WTC11 (cell line): ENCODE measurements around the gene ACACA. TPM values are rescaled to one million over a fixed set of nuclear protein-coding genes. Genes with fewer than 3 reads are reported as not detected.
A peak's percentile ranks its signal among the peaks of the same experiment; 100 is the strongest.
"Not testable (repeated sequence)": the region's sequence is repeated elsewhere in the genome, so short reads cannot be mapped to it uniquely, and the experiment has no call there.

Experiments used
- ATAC-seq: fragments of 200-7000 bp; cut with Tn5 transposase; 2 replicates; pipeline ENCODE4 v1.10.0; 2021; ENCODE audit warnings: mild to moderate bottlenecking, moderate library complexity
- CTCF ChIA-PET: fragments of 300-600 bp; sonication (Branson Sonifier 250); formaldehyde crosslinking; loops from one replicate; lab custom pipeline; 2021; ENCODE audit warnings: antibody characterized with exemption; lab: Charles Lee
- POLR2A ChIA-PET: fragments of 350-600 bp; sonication (Branson Sonifier 250); formaldehyde crosslinking; loops from one replicate; lab custom pipeline; 2021; ENCODE audit warnings: antibody characterized with exemption; lab: Charles Lee
- DNase-seq: peaks from one replicate; pipeline ENCODE4 v3.0.0; 2021; ENCODE audit warnings: low spot score
- H3K27ac Mint-ChIP-seq: 2 replicates; pipeline ENCODE4 v1.8.0; 2021; ENCODE audit warnings: mixed read lengths
- H3K27me3 Mint-ChIP-seq: 2 replicates; pipeline ENCODE4 v1.8.0; 2021; ENCODE audit warnings: low read depth, mild to moderate bottlenecking, moderate library complexity, mixed read lengths
- H3K36me3 Mint-ChIP-seq: 2 replicates; pipeline ENCODE4 v1.8.0; 2021; ENCODE audit warnings: mixed read lengths
- H3K4me1 Mint-ChIP-seq: 2 replicates; pipeline ENCODE4 v1.8.0; 2022; ENCODE audit warnings: mixed read lengths
- H3K4me3 Mint-ChIP-seq: 2 replicates; pipeline ENCODE4 v1.8.0; 2021; ENCODE audit warnings: mild to moderate bottlenecking, moderate library complexity, mixed read lengths
- H3K9me3 Mint-ChIP-seq: 2 replicates; pipeline ENCODE4 v1.8.0; 2021; ENCODE audit warnings: mixed read lengths
- ATF1 ChIP-seq: sonication (generic); formaldehyde crosslinking; IDR thresholded peaks from 2 replicates; pipeline ENCODE4 v1.8.1; 2023; ENCODE audit warnings: mild to moderate bottlenecking, moderate library complexity, missing genetic modification reagents
- E2F4 ChIP-seq: sonication (generic); formaldehyde crosslinking; IDR thresholded peaks from 2 replicates; pipeline ENCODE4 v1.8.1; 2022; ENCODE audit warnings: low read depth, mild to moderate bottlenecking, moderate library complexity, missing genetic modification reagents, borderline replicate concordance
- FOXK1 ChIP-seq: sonication (generic); formaldehyde crosslinking; IDR thresholded peaks from 2 replicates; pipeline ENCODE4 v1.8.0; 2022; ENCODE audit warnings: mild to moderate bottlenecking, moderate library complexity, missing genetic modification reagents
- IRF2 ChIP-seq: sonication (generic); formaldehyde crosslinking; IDR thresholded peaks from 2 replicates; pipeline ENCODE4 v1.8.0; 2022; ENCODE audit warnings: low read depth, missing genetic modification reagents, borderline replicate concordance
- JUN ChIP-seq: sonication (generic); formaldehyde crosslinking; IDR thresholded peaks from 2 replicates; pipeline ENCODE4 v1.8.0; 2023; ENCODE audit warnings: mild to moderate bottlenecking, missing genetic modification reagents
- NR1H2 ChIP-seq: sonication (generic); formaldehyde crosslinking; IDR thresholded peaks from 2 replicates; pipeline ENCODE4 v1.9.0; 2021; ENCODE audit warnings: mild to moderate bottlenecking, moderate library complexity, missing genetic modification reagents
- NR3C1 ChIP-seq: sonication (generic); formaldehyde crosslinking; conservative IDR thresholded peaks from 2 replicates; pipeline ENCODE4 v1.8.1; 2023; ENCODE audit warnings: low read depth, mild to moderate bottlenecking, missing genetic modification reagents
- PRDM15 ChIP-seq: sonication (generic); formaldehyde crosslinking; IDR thresholded peaks from 2 replicates; pipeline ENCODE4 v1.8.0; 2022; ENCODE audit warnings: missing genetic modification reagents
- PRRX2 ChIP-seq: fragments of 250-450 bp; sonication (Bioruptor Pico); IDR thresholded peaks from 2 replicates; pipeline ENCODE4 v1.8.0; 2021; ENCODE audit warnings: mild to moderate bottlenecking
- RELA ChIP-seq: sonication (generic); formaldehyde crosslinking; IDR thresholded peaks from 2 replicates; pipeline ENCODE4 v1.8.1; 2022; ENCODE audit warnings: missing genetic modification reagents, mild to moderate bottlenecking, borderline replicate concordance
- TEAD1 ChIP-seq: sonication (generic); formaldehyde crosslinking; IDR thresholded peaks from 2 replicates; pipeline ENCODE4 v1.8.0; 2022; ENCODE audit warnings: mild to moderate bottlenecking, missing genetic modification reagents
- TP53 ChIP-seq: sonication (generic); formaldehyde crosslinking; IDR thresholded peaks from 2 replicates; pipeline ENCODE4 v1.8.1; 2023; ENCODE audit warnings: mild to moderate bottlenecking, missing genetic modification reagents
- ZBTB43 ChIP-seq: sonication (generic); formaldehyde crosslinking; IDR thresholded peaks from 2 replicates; pipeline ENCODE4 v1.8.1; 2023; ENCODE audit warnings: mild to moderate bottlenecking, missing genetic modification reagents
- ZMAT4 ChIP-seq: fragments of 250-450 bp; sonication (Bioruptor Pico); IDR thresholded peaks from 2 replicates; pipeline ENCODE4 v1.9.0; 2021; ENCODE audit warnings: mild to moderate bottlenecking
- ZNF219 ChIP-seq: sonication (generic); formaldehyde crosslinking; IDR thresholded peaks from 2 replicates; pipeline ENCODE4 v1.8.0; 2023; ENCODE audit warnings: missing genetic modification reagents, mild to moderate bottlenecking, borderline replicate concordance
- ZNF232 ChIP-seq: sonication (generic); formaldehyde crosslinking; IDR thresholded peaks from 2 replicates; pipeline ENCODE4 v1.8.0; 2022; ENCODE audit warnings: mild to moderate bottlenecking, missing genetic modification reagents
- total RNA-seq: library from RNA; stranded (reverse); gene quantifications from 3 replicates; pipeline ENCODE4 v1.2.3, GENCODE V29; 2021
- TF ChIP-seq, protein P1 (sequence below): sonication (generic); formaldehyde crosslinking; IDR thresholded peaks from 2 replicates; pipeline ENCODE4 v1.8.1; 2022; ENCODE audit warnings: mild to moderate bottlenecking, moderate library complexity, missing genetic modification reagents
- TF ChIP-seq, protein P2 (sequence below): sonication (generic); formaldehyde crosslinking; IDR thresholded peaks from 2 replicates; pipeline ENCODE4 v1.8.0; 2023; ENCODE audit warnings: mild to moderate bottlenecking, missing genetic modification reagents

Gene ACACA
- total RNA-seq, 1 experiment from 2014 or later, result 167 TPM

- POLR2A ChIA-PET, result no interaction called here
- ATAC-seq, result no peak
- Mint-ChIP-seq H3K36me3 (peaks cover 16% of the 10 kb centered on the region), H3K9me3 (no peaks in the 10 kb centered on the region), H3K4me1 (peaks cover 9% of the 10 kb centered on the region), H3K27me3 (no peaks in the 10 kb centered on the region), H3K27ac (peak overlapping the region; percentile 19; the same call in 1 of the 2 replicates), H3K4me3 (no peak overlapping the region)
- CTCF ChIA-PET, result interaction anchor here (0.9 kb wide), 1 partner anchor 30 kb away, joined by 3 read pairs; no protein-coding TSS in a partner anchor
- no peak for DNase-seq
- TF ChIP-seq E2F4 (CRISPR knock-in tag) (no peak), RELA (CRISPR knock-in tag) (no peak), TP53 (CRISPR knock-in tag) (no peak), TEAD1 (CRISPR knock-in tag) (no peak), FOXK1 (CRISPR knock-in tag) (no peak), IRF2 (CRISPR knock-in tag) (no peak), ZNF232 (CRISPR knock-in tag) (no peak), NR1H2 (CRISPR knock-in tag) (no peak)
Observed at GRCh38 chr17:37144075-37144701, 262.4 kb downstream of the ACACA start.

DNA sequence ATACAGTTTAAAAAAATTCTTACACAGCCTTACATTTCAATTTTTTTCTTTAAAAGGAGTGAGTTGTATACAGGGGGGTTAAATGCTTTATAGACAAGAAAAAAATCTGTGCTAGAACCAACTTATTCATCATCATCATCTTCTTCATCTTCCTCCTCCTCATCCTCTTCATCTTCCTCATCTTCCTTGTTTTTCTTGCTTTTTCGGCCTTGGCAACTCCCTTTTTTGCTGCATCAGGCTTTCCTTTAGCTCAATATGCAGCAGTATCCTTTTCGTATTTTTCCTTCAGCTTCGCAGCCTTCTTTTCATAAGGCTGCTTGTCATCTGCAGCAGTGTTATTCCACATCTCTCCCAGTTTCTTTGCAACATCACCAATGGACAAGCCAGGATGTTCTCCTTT, 263.1 kb downstream of the ACACA start:
- ATAC-seq, result not testable (repeated sequence)

GRCh38 chr17:37142294-37142896, 264.2 kb downstream of the ACACA start:
- H3K27me3 Mint-ChIP-seq, result no peaks in the 10 kb centered on the region
- CTCF ChIA-PET, result no interaction called here
- POLR2A ChIA-PET, result no interaction called here

More for the DNA sequence above, 263.1 kb downstream of the ACACA start:
- H3K4me1 Mint-ChIP-seq, H3K27me3 Mint-ChIP-seq, POLR2A ChIA-PET, H3K4me3 Mint-ChIP-seq, H3K9me3 Mint-ChIP-seq, DNase-seq, CTCF ChIA-PET: not testable (repeated sequence)
- peaks cover 16% of the 10 kb centered on the region for H3K36me3 Mint-ChIP-seq
- peak overlapping the region; percentile 83 for H3K27ac Mint-ChIP-seq

More at GRCh38 chr17:37142294-37142896, 264.2 kb downstream of the ACACA start:
- Mint-ChIP-seq H3K27ac (no peak overlapping the region; the same call in 1 of the 2 replicates), H3K9me3 (no peaks in the 10 kb centered on the region), H3K4me1 (peaks cover 10% of the 10 kb centered on the region)
- ATAC-seq, result no peak
- no peak for DNase-seq
- TF ChIP-seq IRF2 (CRISPR knock-in tag), result no peak
- no peak for TF ChIP-seq ATF1 (CRISPR knock-in tag)
- TF ChIP-seq, protein P1, sequence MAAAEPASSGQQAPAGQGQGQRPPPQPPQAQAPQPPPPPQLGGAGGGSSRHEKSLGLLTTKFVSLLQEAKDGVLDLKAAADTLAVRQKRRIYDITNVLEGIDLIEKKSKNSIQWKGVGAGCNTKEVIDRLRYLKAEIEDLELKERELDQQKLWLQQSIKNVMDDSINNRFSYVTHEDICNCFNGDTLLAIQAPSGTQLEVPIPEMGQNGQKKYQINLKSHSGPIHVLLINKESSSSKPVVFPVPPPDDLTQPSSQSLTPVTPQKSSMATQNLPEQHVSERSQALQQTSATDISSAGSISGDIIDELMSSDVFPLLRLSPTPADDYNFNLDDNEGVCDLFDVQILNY, result no peak
- no peak for TF ChIP-seq ZMAT4 (CRISPR knock-in tag)
- no peak for TF ChIP-seq ZNF219 (CRISPR knock-in tag)
- TF ChIP-seq ZBTB43 (CRISPR knock-in tag), result no peak
- no peak for TF ChIP-seq TP53 (CRISPR knock-in tag)
- TF ChIP-seq NR3C1 (CRISPR knock-in tag), result no peak
- TF ChIP-seq, protein P2, sequence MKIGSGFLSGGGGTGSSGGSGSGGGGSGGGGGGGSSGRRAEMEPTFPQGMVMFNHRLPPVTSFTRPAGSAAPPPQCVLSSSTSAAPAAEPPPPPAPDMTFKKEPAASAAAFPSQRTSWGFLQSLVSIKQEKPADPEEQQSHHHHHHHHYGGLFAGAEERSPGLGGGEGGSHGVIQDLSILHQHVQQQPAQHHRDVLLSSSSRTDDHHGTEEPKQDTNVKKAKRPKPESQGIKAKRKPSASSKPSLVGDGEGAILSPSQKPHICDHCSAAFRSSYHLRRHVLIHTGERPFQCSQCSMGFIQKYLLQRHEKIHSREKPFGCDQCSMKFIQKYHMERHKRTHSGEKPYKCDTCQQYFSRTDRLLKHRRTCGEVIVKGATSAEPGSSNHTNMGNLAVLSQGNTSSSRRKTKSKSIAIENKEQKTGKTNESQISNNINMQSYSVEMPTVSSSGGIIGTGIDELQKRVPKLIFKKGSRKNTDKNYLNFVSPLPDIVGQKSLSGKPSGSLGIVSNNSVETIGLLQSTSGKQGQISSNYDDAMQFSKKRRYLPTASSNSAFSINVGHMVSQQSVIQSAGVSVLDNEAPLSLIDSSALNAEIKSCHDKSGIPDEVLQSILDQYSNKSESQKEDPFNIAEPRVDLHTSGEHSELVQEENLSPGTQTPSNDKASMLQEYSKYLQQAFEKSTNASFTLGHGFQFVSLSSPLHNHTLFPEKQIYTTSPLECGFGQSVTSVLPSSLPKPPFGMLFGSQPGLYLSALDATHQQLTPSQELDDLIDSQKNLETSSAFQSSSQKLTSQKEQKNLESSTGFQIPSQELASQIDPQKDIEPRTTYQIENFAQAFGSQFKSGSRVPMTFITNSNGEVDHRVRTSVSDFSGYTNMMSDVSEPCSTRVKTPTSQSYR, result no peak
- TF ChIP-seq JUN, result no peak
- no peak for TF ChIP-seq PRDM15 (CRISPR knock-in tag)
- no peak for TF ChIP-seq PRRX2 (CRISPR knock-in tag)
- TF ChIP-seq, all 79 proteins: peak for 0
- Mint-ChIP-seq H3K36me3 (peaks cover 16% of the 10 kb centered on the region), H3K4me3 (no peak overlapping the region)
